ENCODE data around the gene BRI3. TPM values are rescaled to one million over a fixed set of nuclear protein-coding genes. Genes with fewer than 3 reads are reported as not detected.

The BRI3 gene
- total and polyA plus RNA-seq, 2 of the 8 experiments (the other 6 are each of a cell fraction or from before 2014, with no cell fraction given), result 77.5 to 93.4 TPM

GRCh38 chr7:98241674-98242241 is 39.7 kb upstream of the BRI3 start:
- peak overlapping the region; percentile 22; the same call in 1 of the 2 replicates for H4K8ac ChIP-seq (ENCODE audit: extremely low read depth, insufficient read depth, low read length)
- ChIA-PET CTCF (ENCODE audit: partially characterized antibody) (interaction anchor here (0.6 to 2.3 kb wide), 12 partner anchors 9 to 220 kb away, joined by 3 to 15 read pairs (median 3); no protein-coding TSS in a partner anchor), POLR2A (ENCODE audit: partially characterized antibody) (interaction anchor here (0.8 kb wide), 1 partner anchor 9 kb away, joined by 3 read pairs; no protein-coding TSS in a partner anchor)
- H3K4me3 ChIP-seq (ENCODE audit: extremely low read depth in 1 of 4, insufficient read depth in 2 of 4, low read depth in 3 of 4, low read length in 4 of 4), result no peak overlapping the region
- no peak overlapping the region for H3K4ac ChIP-seq (replicated peaks; ENCODE audit: insufficient read length, low read depth, low read length)
- no peak overlapping the region for H3K27ac ChIP-seq (ENCODE audit: low read depth, low read length)
- peaks cover 8% of the 10 kb centered on the region; the same call in 1 of the 2 replicates for H3K23me2 ChIP-seq (ENCODE audit: low read depth, low read length)
- no peaks in the 10 kb centered on the region for H3K27me3 ChIP-seq (replicated peaks in 1 of 4; ENCODE audit: control insufficient read depth in 3 of 4, extremely low read depth in 1 of 4, insufficient read depth in 3 of 4, low read length in 3 of 4)
- H2BK12ac ChIP-seq (ENCODE audit: low read depth, low read length), result no peak overlapping the region
- H2BK15ac ChIP-seq (ENCODE audit: low read length), result no peak overlapping the region
- H3K14ac ChIP-seq (ENCODE audit: insufficient read length), result no peak overlapping the region
- no peak for FAIRE-seq
- H2AK5ac ChIP-seq (ENCODE audit: low read depth, low read length), result no peak overlapping the region
- peaks cover 0 to 6% (median 0%) of the 10 kb centered on the region in 4 experiments; a peak in 3 of 7 replicates for H3K4me1 ChIP-seq (replicated peaks in 1 of 4; ENCODE audit: control insufficient read depth in 3 of 4, insufficient read depth in 4 of 4, low read length in 3 of 4)
- no peak for DNase-seq (ENCODE audit: low read depth in 1 of 2, low spot score in 2 of 2)
- no peaks in the 10 kb centered on the region for H3K9me3 ChIP-seq (ENCODE audit: insufficient read depth in 2 of 2, low read depth in 1 of 2, low read length in 1 of 2)
- H4K91ac ChIP-seq (replicated peaks; ENCODE audit: insufficient read length, low read length), result no peak overlapping the region
- no peaks in the 10 kb centered on the region for H3K36me3 ChIP-seq (ENCODE audit: control insufficient read depth in 2 of 4, insufficient read depth in 4 of 4, low read length in 3 of 4)
- H4K5ac ChIP-seq (ENCODE audit: insufficient read length, low read depth, low read length), result no peak overlapping the region
- H2BK120ac ChIP-seq (replicated peaks; ENCODE audit: low read depth, low read length), result no peak overlapping the region
- no peak overlapping the region for H2BK5ac ChIP-seq (ENCODE audit: low read depth, low read length)
- no peak overlapping the region for H2BK20ac ChIP-seq (ENCODE audit: low read length)
- H2AFZ ChIP-seq (ENCODE audit: low read length), result no peak overlapping the region
- TF ChIP-seq BRCA1 (IDR thresholded peaks at IDR 0.05; ENCODE audit: low read depth, low read length) (no peak), TEAD4 (IDR thresholded peaks at IDR 0.05; ENCODE audit: low read depth, low read length) (0 out of 2 replicates have a peak, but pooled peaks have one; percentile 17)
- no peak overlapping the region for H3K4me2 ChIP-seq (ENCODE audit: insufficient read depth in 1 of 2, low read depth in 2 of 2, low read length in 2 of 2)
- no peak overlapping the region for H3K9ac ChIP-seq (replicated peaks in 1 of 4; ENCODE audit: extremely low read depth in 1 of 4, low read depth in 3 of 4, low read length in 3 of 4)
- WGBS, 2 experiments (ENCODE audit: extremely low coverage in 1 of 2, insufficient coverage in 1 of 2, insufficient read length in 1 of 2, insufficient replicate concordance in 2 of 2, low coverage in 1 of 2, low lambda C conversion rate in 2 of 2, missing lambda C conversion rate in 1 of 2), result 80% methylated on average over 13 of the region's 16 CpGs; no CpG with 5 or more reads in 1 of the 2 experiments
- no peaks in the 10 kb centered on the region for H3K79me2 ChIP-seq (ENCODE audit: control insufficient read depth in 1 of 2, insufficient read depth in 2 of 2, low read length in 2 of 2)
- H3K56ac ChIP-seq (replicated peaks; ENCODE audit: insufficient read length, low read depth, low read length), result no peak overlapping the region
- H3K79me1 ChIP-seq (ENCODE audit: low read depth, low read length), result no peaks in the 10 kb centered on the region
- H3K18ac ChIP-seq (ENCODE audit: extremely low read depth, low read length), result no peak overlapping the region
- no peak overlapping the region for H3K23ac ChIP-seq (ENCODE audit: insufficient read length)
- peaks cover 0 to 3% of the 10 kb centered on the region in 2 experiments for H4K20me1 ChIP-seq (replicated peaks in 1 of 2; ENCODE audit: control insufficient read depth in 1 of 2, insufficient read depth in 2 of 2, low read length in 2 of 2)
